ENCODE data around the gene FAS.

GRCh38 chr10:88957381-88957780 is 33.2 kb upstream of the FAS start:
- TF ChIP-seq EZH2 (IDR thresholded peaks at IDR 0.05; ENCODE audit: borderline replicate concordance, low read length), result no peak
- TF ChIP-seq, protein P1, sequence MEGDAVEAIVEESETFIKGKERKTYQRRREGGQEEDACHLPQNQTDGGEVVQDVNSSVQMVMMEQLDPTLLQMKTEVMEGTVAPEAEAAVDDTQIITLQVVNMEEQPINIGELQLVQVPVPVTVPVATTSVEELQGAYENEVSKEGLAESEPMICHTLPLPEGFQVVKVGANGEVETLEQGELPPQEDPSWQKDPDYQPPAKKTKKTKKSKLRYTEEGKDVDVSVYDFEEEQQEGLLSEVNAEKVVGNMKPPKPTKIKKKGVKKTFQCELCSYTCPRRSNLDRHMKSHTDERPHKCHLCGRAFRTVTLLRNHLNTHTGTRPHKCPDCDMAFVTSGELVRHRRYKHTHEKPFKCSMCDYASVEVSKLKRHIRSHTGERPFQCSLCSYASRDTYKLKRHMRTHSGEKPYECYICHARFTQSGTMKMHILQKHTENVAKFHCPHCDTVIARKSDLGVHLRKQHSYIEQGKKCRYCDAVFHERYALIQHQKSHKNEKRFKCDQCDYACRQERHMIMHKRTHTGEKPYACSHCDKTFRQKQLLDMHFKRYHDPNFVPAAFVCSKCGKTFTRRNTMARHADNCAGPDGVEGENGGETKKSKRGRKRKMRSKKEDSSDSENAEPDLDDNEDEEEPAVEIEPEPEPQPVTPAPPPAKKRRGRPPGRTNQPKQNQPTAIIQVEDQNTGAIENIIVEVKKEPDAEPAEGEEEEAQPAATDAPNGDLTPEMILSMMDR (conservative IDR thresholded peaks at IDR 0.05 in 1 of 2, IDR thresholded peaks at IDR 0.05 in 1 of 2; ENCODE audit: extremely low read depth in 1 of 2, insufficient read depth in 1 of 2, low read depth in 1 of 2, low read length in 2 of 2), result no peak

All from mammary epithelial cell (primary cell).